Activated T-cell treated with anti-CD3 and anti-CD28 coated beads, Interleukin-2, amount 50 U/mL, for 24 hours (primary cell): ENCODE data around the gene AK4.
"Not testable (repeated sequence)": the region's sequence is repeated elsewhere in the genome, so short reads cannot be mapped to it uniquely, and the experiment has no call there.

Experiments used
- DNase-seq: peaks from one replicate; pipeline ENCODE4 v3.0.0-alpha.2; 2020
- H3K27ac Mint-ChIP-seq: 2 replicates; pipeline ENCODE4 v1.8.0; 2020; ENCODE audit warnings: mild to moderate bottlenecking, mixed read lengths
- H3K27me3 Mint-ChIP-seq: 2 replicates; pipeline ENCODE4 v1.8.0; 2020; ENCODE audit warnings: mixed read lengths
- H3K36me3 Mint-ChIP-seq: 2 replicates; pipeline ENCODE4 v1.8.0; 2020; ENCODE audit warnings: low read depth, mixed read lengths
- H3K4me1 Mint-ChIP-seq: 2 replicates; pipeline ENCODE4 v1.8.0; 2020; ENCODE audit warnings: low read depth, mixed read lengths
- H3K4me3 Mint-ChIP-seq: 2 replicates; pipeline ENCODE4 v1.8.0; 2020; ENCODE audit warnings: mild to moderate bottlenecking, moderate library complexity, mixed read lengths
- H3K9me3 Mint-ChIP-seq: 2 replicates; pipeline ENCODE4 v1.8.0; 2020; ENCODE audit warnings: mixed read lengths

Gene AK4

DNA sequence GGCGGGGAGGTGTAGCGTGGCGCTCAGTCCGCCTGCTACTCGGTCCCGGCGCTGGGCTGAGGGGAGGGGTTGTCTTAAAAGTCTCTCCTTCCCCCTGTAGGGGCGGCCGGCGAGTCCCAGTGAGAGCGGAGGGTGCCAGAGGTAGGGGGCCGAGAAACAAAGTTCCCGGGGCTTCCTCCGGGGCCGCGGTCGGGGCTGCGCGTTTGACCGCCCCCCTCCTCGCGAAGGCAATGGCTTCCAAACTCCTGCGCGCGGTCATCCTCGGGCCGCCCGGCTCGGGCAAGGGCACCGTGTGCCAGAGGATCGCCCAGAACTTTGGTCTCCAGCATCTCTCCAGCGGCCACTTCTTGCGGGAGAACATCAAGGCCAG is at the start of gene AK4:
AK4 (plus strand) TSS at position 26 of the 370 bp plus-strand sequence; CDS start at position 231, 205 bp downstream.
- H3K4me1 Mint-ChIP-seq: peaks cover 18% of the 10 kb centered on the region
- H3K27me3 Mint-ChIP-seq: peaks cover 58% of the 10 kb centered on the region
- peak within 1 kb of the TSS; percentile 78 for H3K4me3 Mint-ChIP-seq
- H3K36me3 Mint-ChIP-seq, DNase-seq, H3K9me3 Mint-ChIP-seq: not testable (repeated sequence)
- peak within 1 kb of the TSS; percentile 79 for H3K27ac Mint-ChIP-seq

DNA sequence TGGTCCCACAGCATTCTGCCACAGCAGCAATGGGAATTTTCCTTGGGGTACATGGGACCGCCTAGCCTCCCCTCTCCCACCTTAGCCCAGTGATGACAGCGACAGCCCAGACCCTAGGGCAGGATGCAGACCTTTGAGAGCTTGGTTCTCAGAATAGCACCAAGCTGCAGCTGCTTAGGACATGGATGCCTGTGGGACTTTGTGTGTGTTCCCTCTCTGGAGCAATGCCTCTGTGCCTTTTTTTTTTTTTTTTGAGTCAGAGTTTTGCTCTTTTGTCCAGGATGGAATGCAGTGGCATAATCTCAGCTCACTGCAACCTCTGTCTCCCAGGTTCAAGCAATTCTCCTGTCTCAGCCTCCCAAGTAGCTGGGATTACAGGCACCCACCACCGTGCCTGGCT is 44.2 kb upstream of the AK4 start:
- DNase-seq: no peak
- Mint-ChIP-seq H3K27me3 (peaks cover 10% of the 10 kb centered on the region), H3K36me3 (peaks cover 2% of the 10 kb centered on the region), H3K9me3 (peaks cover 14% of the 10 kb centered on the region), H3K27ac (no peak overlapping the region), H3K4me3 (no peak overlapping the region), H3K4me1 (no peaks in the 10 kb centered on the region)

DNA sequence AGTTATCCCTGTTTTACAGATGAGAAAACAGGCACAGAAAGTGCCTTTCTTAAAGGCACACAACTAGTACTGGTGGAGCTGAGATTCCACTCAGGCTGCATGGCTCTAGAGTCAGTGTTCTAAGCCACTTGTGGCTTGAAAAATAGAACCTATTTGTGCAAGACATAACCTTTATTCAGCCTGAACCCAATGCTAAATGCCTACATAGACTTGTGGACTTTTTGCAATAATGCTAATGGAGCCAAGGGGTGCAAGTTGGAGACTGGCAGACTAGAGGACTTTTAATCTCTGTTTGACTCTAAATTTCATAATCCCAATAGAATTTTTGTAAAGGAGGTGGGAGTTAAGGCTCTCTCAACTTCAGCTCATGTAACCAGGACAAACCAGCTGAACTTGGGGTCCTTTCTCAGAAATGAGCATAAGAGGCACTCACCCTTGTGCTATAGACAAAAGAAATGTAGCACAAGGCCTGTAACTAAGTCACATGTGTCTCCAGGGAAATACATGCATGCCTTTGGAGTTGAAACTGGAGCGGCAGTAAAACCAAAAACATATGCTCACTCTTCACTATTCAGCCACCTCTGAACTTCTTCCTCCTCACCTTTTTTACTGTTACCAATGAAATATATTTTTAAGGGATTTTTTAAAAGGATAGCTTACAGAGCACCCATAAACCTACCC is 43.0 kb upstream of the AK4 start:
- Mint-ChIP-seq H3K36me3 (peaks cover 2% of the 10 kb centered on the region), H3K27me3 (peaks cover 14% of the 10 kb centered on the region), H3K4me3 (no peak overlapping the region), H3K27ac (no peak overlapping the region), H3K9me3 (peaks cover 6% of the 10 kb centered on the region), H3K4me1 (no peaks in the 10 kb centered on the region)
- DNase-seq: no peak

DNA sequence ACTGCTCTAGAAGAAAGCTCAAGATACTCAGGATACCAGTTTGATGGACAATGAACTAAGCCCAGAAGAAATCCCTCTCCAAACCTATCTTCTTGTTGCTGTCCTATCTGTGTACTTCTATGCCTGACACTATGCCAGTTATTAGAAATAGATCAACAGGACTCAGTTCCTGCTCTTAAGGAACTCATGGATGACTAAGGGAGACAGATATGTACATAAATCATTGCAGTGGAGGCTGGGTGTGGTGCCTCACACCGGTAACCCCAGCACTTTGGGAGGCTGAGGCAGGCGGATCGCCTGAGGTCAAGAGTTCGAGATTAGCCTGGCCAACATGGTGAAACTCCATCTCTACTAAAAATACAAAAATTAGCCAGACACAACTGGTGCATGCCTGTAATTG is 42.4 kb upstream of the AK4 start:
- no peaks in the 10 kb centered on the region for H3K36me3 Mint-ChIP-seq
- H3K27ac Mint-ChIP-seq: no peak overlapping the region
- H3K4me1 Mint-ChIP-seq: no peaks in the 10 kb centered on the region
- H3K9me3 Mint-ChIP-seq: peaks cover 3% of the 10 kb centered on the region
- no peak for DNase-seq
- H3K4me3 Mint-ChIP-seq: no peak overlapping the region
- H3K27me3 Mint-ChIP-seq: peaks cover 14% of the 10 kb centered on the region

DNA sequence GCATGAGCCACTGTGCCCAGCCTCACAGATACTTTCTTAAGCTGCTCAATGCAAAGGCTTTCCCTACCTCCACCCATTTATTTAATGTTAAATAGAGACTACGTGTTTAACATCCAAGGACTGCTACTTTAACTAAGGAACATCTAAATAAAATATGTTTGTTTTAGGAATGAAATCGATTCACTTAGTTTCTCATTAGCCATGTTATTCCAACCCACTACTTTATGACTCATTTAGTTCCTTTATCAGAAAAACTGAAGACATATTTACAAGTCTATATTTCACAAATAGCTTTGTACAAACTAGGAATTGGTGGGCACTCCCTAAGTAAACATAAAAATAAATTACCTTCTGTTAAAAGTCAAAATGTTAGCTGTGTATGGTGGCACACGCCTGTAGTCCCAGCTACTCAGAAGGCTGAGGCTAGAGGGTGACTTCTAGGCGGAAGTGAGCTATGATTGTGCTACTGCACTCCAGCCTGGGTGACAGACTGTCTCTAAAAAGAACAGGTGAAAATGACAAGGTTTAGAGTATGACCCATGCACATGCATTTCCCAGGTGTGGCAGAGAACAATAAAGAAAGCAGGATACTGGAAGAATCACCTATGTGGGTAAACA is 39.9 kb upstream of the AK4 start:
- H3K9me3 Mint-ChIP-seq: no peaks in the 10 kb centered on the region
- H3K4me3 Mint-ChIP-seq: no peak overlapping the region
- no peaks in the 10 kb centered on the region for H3K4me1 Mint-ChIP-seq
- no peaks in the 10 kb centered on the region for H3K36me3 Mint-ChIP-seq
- no peak overlapping the region for H3K27ac Mint-ChIP-seq
- no peak for DNase-seq
- peaks cover 18% of the 10 kb centered on the region for H3K27me3 Mint-ChIP-seq

DNA sequence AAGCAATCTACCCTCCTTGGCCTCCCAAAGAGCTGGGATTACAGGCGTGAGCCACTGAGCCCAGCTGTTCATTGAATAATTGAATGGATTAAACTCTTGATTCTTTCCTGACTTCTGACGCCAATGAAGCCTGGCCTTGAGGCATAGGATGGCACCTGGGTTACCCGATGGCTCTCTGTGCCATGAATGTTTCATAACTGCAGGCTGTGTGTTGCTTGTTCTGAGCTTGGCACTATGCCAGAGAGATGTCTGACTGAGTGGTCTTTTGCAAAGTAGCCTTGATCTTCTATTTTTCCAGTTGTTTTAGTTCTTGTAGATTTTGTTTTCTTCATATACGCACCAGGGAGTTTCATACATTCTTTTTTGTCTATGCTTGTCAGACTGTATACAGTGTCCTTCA is 38.5 kb upstream of the AK4 start:
- Mint-ChIP-seq H3K36me3 (no peaks in the 10 kb centered on the region), H3K9me3 (no peaks in the 10 kb centered on the region), H3K4me1 (no peaks in the 10 kb centered on the region), H3K4me3 (no peak overlapping the region), H3K27me3 (peaks cover 18% of the 10 kb centered on the region), H3K27ac (no peak overlapping the region)
- DNase-seq: no peak

DNA sequence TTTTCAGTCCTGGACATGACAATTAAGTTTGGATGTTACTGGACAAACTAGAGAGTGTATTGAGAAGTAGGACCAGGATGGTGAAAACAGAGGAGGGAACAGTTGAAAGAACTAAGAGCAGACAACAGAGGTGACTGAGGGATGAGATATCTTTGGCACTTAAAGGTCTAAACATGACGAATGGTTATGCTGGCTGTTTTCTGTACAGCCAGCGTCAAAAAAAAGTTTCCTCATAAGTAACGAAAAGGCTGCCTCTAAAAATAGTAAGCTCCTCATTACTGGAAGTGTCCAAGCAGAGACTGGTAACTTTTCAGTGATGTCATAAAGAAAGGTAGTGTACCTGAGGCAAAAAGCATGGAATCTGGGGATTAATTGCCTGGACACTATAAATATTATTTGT is 35.2 kb upstream of the AK4 start:
- H3K27me3 Mint-ChIP-seq: peaks cover 8% of the 10 kb centered on the region
- no peaks in the 10 kb centered on the region for H3K9me3 Mint-ChIP-seq
- no peak overlapping the region for H3K27ac Mint-ChIP-seq
- H3K4me3 Mint-ChIP-seq: no peak overlapping the region
- H3K36me3 Mint-ChIP-seq: no peaks in the 10 kb centered on the region
- DNase-seq: no peak
- no peaks in the 10 kb centered on the region for H3K4me1 Mint-ChIP-seq

DNA sequence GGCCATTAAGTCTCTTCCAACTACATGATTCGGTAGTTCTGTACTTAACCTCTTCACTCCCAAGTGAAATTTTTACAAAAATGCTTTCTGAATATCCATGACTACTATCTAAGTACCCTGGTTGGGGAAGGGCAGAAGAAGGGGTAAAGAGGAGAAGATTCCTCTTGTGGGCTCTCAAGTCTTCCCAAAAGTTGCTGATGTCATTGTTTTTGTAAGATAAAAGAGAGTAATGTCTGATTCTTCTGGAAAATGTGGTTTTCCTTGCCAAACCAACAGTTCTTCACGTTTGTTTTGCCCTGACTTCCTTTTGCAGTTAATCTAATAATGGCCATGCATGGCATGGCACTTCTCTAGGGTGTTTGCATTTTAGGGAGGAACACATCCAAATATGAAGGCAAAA is 34.7 kb upstream of the AK4 start:
- no peak for DNase-seq
- Mint-ChIP-seq H3K36me3 (no peaks in the 10 kb centered on the region), H3K4me3 (no peak overlapping the region), H3K9me3 (no peaks in the 10 kb centered on the region), H3K27me3 (peaks cover 8% of the 10 kb centered on the region), H3K4me1 (no peaks in the 10 kb centered on the region), H3K27ac (no peak overlapping the region)

DNA sequence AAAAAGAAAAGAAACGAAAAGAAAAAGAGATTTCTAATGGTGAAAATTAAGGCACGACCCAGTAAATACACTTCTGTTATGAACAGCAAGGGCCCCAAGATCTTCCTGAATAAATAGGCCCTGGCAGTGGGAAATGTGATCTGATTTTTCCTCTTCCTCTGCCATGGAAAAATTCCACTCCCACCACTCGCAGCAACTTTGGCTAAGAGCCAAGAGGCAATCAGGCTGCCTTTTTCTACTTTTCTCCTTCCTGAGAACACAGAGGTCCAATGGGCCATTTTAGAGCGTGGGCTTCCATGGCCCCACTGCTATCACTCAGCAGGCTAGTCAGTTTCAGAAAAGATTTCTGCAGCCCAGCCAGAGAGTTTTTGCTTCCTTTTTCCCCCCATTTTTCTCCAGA is 33.7 kb upstream of the AK4 start:
- Mint-ChIP-seq H3K27ac (no peak overlapping the region), H3K27me3 (peaks cover 8% of the 10 kb centered on the region), H3K9me3 (no peaks in the 10 kb centered on the region), H3K4me1 (no peaks in the 10 kb centered on the region), H3K4me3 (no peak overlapping the region), H3K36me3 (no peaks in the 10 kb centered on the region)
- DNase-seq: no peak

DNA sequence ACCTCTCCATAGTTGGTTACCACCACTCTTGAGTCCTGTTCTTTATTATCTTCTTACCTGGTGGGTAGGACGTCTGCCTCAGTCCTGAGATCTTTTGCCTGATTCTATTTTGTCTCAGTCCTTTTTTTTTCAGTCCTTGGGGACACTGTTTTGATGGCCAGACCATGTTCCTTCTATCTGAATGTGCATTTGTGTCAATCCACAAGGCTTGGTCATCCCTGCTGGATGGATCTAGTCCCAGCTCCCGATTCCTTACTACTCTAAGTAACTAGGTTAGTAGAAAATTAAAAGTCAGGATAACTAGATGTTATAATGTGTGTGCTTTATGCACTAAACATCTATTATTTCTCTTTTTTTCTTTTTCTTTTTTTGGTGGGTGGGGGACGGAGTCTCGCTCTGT is 28.1 kb upstream of the AK4 start:
- Mint-ChIP-seq H3K27ac (no peak overlapping the region), H3K9me3 (no peaks in the 10 kb centered on the region), H3K27me3 (peaks cover 18% of the 10 kb centered on the region), H3K4me1 (no peaks in the 10 kb centered on the region), H3K4me3 (no peak overlapping the region), H3K36me3 (no peaks in the 10 kb centered on the region)
- no peak for DNase-seq

DNA sequence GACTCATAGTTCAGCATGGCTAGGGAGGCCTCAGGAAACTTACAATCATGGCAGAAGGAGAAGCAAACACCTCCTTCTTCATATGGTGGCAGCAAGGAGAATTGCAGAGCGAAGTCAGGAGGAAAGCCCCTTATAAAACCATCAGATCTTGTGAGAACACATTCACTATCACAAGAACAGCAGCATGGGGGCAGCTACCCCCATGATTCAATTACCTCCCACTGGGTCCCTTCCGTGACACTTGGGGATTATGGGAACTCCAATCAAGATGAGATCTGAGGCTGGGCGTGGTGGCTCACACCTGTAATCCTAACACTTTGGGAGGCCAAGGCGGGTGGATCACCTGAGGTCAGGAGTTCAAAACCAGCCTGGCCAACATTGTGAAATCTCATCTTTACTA is 18.9 kb upstream of the AK4 start:
- H3K9me3 Mint-ChIP-seq, H3K36me3 Mint-ChIP-seq, H3K4me3 Mint-ChIP-seq, H3K4me1 Mint-ChIP-seq, DNase-seq, H3K27ac Mint-ChIP-seq: not testable (repeated sequence)
- peaks cover 15% of the 10 kb centered on the region for H3K27me3 Mint-ChIP-seq

DNA sequence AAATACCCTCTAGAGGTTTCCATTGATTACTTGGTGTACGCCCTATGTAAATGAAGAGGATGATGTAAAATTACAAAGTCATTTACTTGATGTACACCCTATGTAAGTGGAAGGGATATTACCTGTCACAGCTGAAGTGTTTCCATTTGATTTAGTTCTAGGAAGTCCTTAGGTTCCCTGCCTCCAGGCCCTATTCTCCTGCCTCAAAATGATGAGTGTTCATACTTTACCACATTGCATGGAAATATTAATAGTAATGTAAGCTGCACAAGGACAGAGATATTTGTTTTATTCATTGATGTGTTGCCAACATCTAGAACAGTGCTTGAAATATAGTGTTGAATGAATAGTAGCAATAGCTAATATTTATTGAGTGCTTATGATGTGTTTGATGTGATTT is 9.5 kb upstream of the AK4 start:
- no peaks in the 10 kb centered on the region for H3K9me3 Mint-ChIP-seq
- H3K4me1 Mint-ChIP-seq: no peaks in the 10 kb centered on the region
- H3K36me3 Mint-ChIP-seq: no peaks in the 10 kb centered on the region
- DNase-seq: no peak
- H3K27ac Mint-ChIP-seq: no peak overlapping the region
- H3K27me3 Mint-ChIP-seq: peaks cover 5% of the 10 kb centered on the region
- H3K4me3 Mint-ChIP-seq: no peak overlapping the region

DNA sequence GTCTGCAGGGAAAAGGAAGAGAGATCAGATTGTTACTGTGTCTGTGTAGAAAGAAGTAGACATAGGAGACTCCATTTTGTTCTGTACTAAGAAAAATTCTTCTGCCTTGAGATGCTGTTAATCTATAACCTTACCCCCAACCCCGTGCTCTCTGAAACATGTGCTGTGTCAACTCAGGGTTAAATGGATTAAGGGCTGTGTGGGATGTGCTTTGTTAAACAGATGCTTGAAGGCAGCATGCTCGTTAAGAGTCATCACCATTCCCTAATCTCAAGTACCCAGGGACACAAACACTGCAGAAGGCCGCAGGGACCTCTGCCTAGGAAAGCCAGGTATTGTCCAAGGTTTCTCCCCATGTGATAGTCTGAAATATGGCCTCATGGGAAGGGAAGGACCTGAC is 8.2 kb upstream of the AK4 start:
- not testable (repeated sequence) for H3K4me3 Mint-ChIP-seq, H3K4me1 Mint-ChIP-seq, H3K9me3 Mint-ChIP-seq, DNase-seq, H3K27ac Mint-ChIP-seq, H3K36me3 Mint-ChIP-seq
- peaks cover 14% of the 10 kb centered on the region for H3K27me3 Mint-ChIP-seq

DNA sequence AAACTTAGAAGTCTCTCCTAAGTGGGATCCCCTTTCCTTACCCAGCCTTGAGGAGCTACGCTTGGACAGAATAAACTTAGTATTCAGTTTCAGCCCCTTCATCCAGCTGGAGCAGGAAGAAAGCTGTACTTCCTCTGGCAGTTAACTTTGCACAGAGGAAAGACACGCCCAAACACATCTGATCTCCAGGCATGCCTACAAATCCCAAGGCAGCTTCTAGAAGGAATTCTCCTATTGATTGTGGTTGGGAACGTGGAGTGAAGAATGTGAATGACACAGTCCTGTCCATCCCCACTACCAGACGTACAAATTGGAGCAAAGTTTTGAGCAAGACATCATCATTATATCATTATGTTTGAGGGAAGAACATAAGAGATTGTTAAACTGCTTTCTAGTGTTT is 6.6 kb upstream of the AK4 start:
- H3K9me3 Mint-ChIP-seq: no peaks in the 10 kb centered on the region
- no peaks in the 10 kb centered on the region for H3K4me1 Mint-ChIP-seq
- no peak for DNase-seq
- no peaks in the 10 kb centered on the region for H3K36me3 Mint-ChIP-seq
- H3K27me3 Mint-ChIP-seq: peaks cover 29% of the 10 kb centered on the region
- H3K27ac Mint-ChIP-seq: no peak overlapping the region
- no peak overlapping the region for H3K4me3 Mint-ChIP-seq

DNA sequence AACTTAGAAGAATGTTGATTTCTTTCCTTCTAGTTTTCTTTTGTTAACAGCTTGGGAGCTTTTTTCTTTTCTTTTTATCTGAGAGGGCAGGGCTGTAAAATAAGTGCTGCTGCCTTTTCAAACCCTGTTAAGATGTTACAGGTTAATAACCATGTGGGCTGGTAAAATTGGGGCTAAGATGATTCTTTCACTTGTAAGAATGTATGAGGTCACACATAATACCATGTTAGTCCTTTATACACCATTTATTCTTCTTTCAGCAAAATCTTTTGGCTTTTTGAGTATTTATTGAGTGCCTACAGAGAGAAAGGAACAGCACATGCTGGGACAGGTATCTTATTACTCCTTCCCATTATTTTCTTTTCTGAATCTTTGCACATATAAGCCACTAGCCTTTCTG is 6.1 kb upstream of the AK4 start:
- peaks cover 4% of the 10 kb centered on the region for H3K4me1 Mint-ChIP-seq
- peaks cover 34% of the 10 kb centered on the region for H3K27me3 Mint-ChIP-seq
- H3K4me3 Mint-ChIP-seq: no peak overlapping the region
- no peaks in the 10 kb centered on the region for H3K36me3 Mint-ChIP-seq
- H3K9me3 Mint-ChIP-seq: no peaks in the 10 kb centered on the region
- H3K27ac Mint-ChIP-seq: no peak overlapping the region
- DNase-seq: no peak
